HG02642 (cell line): Measurements from ENCODE around the gene SLC51B.
"Not testable (repeated sequence)": the region's sequence is repeated elsewhere in the genome, so short reads cannot be mapped to it uniquely, and the experiment has no call there.

Experiments
- ATAC-seq: cut with Tn5 transposase; IDR thresholded peaks from one replicate; pipeline ENCODE4 v1.9.1; 2021; ENCODE audit warnings: mild to moderate bottlenecking; ENCODE audit not compliant: unreplicated experiment, poor library complexity

Gene SLC51B

DNA sequence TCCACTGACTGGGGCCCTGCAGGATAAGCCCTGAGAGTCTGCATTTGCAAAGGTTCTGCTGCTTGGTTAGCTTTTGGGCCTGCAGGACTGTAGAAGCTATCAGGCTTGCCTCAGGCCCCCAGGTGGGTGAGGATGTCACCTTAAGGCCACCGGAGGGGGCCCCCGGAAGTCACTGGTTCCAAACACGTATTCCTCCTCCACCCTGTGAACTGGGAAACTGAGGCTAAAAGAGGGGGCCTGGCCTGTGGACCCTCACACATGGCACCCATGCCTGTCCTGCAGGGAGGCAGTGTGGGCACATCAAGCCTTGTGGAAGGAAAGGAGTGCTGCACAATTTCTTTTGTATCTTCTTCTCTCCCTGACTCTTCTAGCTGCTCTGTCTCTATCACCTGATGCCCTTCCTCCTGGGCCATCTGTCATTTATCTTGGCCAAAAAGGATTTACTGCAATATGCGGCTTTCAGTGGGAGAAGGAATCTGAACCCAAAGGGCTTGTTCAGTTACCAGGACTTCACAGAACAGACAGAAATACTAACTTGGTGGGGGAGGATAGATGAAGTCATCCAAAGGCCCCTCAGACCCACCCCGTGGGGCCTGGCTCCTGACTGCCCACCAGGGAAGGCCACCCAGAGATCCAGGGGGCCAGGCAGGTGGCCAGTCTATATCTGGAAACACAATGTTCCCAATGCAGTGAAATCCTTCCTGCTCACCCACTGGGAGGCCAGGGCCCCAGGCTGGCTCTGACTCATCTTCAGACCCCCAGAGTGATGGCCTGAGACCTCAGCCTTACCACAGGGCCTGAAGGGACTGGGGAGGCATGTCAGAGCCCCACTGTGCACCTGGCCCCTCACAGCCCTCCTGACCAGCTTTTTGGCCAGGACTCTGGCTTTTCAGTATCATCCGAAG, 51.5 kb downstream of the SLC51B start:
- no peak for ATAC-seq

DNA sequence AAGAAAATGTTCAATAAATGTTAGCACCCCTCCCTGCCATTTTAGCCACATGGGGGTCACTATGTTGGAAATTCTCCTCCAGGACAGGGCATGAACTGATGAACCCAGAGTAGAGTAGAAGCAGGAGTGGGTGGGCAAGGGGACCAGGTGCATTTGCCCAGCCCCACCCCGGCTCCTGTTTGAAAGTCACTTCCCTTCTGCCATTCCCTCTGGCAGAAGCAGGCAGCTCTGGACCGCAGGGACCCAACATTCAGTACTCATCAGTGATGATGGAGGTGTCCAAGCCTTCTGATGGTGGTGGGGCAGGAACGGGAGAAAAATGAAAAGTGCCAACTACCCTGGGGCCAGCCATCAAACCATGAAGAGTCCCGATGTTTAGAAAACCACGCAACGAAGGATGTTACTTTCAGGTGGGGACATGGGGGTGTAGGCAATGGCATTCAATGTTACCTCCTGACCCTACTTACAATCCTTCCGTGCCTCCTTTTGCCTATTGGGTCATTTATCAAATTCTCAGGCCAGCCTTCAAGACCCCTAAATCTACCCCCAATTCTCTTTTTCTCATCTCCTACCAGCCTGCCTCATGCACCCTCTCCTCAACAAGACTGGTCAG, 52.6 kb downstream of the SLC51B start:
- no peak for ATAC-seq

GRCh38 chr15:65099336-65099735, 54.1 kb downstream of the SLC51B start:
- ATAC-seq, result no peak

- ATAC-seq, result not testable (repeated sequence)
Measured at GRCh38 chr15:65099801-65100200, 54.6 kb downstream of the SLC51B start.

DNA sequence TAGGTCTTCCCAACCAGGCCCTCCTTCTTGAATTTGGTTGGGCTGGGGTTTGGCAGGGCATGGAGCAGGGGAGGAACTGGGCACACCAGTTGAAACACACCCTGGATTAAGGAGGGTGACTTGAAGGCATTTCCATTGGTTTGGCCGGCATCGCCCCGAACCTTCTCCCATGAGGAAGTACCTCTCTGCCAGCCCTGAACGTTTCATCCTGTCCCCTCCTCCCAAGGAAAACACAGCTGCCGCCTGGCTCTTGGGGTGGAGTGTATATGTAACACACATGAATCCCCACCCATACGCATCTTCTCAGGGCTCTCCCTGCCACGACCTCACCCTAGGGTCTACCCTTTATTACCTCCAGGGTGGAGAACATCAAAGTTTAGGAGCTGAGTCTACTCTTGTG, 55.3 kb downstream of the SLC51B start:
- no peak for ATAC-seq

DNA sequence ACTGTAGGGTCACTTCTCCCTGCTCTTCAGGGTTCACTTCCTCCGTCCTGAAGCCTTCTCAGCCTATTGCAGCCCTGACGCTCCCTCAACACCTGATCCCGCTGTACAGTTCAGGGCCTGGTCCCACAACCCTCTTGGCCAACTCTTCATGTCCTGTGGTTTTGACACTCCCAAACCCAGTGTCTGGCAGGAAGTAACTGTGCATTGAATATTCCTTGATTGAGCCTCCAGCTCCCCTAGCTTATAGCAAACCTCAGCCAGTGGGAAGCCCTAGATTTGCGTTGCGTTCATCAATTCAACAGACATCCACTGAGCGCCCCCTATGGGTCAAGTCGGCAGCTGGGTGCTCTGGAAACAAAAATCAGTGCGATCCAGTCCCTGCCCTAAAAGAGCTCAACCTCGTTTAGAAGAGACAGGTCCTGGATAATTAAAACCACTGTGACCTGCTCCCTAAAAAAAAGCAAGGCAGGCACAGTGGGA, 56.3 kb downstream of the SLC51B start:
- no peak for ATAC-seq

DNA sequence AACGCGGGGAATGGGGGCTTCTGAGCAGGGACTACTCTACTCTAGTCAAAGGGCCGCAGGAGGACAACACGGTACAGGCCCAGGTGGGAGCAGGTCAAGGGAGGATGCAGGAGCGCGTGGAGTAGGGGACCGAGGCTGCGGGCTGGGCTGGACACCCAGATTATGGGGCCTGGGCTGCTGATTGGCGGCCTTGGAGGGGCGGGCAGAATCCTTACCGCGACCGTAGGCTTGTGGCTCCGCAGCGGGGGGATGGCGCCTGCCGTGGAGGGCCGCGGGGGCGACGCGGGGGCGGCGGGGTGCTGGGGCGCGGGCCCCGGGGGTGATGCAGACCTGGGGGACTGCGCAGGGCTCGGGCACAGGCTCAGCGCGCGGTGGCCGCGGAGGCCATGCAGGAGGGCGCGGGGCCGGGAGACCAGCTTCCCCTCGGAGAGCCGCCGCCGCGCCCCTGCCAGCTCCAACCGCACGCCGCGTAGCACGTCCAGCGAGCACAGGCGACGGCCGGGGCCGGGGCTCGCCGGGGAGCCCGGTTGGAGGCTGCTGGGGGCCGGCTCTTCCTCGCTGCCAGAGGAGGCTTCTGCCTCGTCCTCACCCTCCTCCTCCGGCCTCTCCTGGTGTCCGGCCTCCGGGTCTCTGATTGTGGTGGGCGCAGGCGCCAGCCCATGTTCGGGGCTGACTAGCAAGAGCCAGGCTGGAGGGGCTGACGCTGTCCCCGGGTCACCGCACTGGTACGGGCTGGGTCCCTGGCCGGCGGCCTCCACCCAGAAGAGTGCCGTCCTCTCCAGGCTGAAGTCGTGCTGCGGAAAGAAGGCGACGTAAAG, 56.9 kb downstream of the SLC51B start:
- ATAC-seq, result no peak

DNA sequence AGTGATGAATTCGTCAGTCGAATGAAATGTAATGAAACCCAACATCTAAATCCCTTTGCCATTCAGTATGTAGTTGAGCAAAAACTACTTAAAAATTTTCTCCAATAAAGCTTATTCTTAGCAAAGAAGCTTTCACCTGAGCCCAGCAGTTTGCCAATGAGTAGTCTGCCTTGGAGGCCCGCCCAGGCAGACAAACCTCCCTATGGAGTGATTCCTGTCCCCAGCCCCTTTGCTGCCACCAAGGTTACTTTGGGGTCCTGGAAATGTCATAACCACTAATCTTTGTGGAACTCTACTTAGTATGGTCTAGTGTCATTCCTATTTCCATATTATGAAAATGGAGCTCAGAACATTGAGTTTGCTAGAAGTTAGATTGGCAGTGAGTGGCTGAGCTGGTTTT, 57.7 kb downstream of the SLC51B start:
- no peak for ATAC-seq
